Measurements from ENCODE around the gene MRPL53.

Gene MRPL53

GRCh38 chr2:74424139-74424992, 48.1 kb downstream of the MRPL53 start:
- DNase-seq = no peak

- DNase-seq = no peak
Observed at GRCh38 chr2:74423231-74424095, 49.0 kb downstream of the MRPL53 start.
